SU-DHL-6 (cell line): ENCODE data around the gene RIMBP3C.

Experiments
- EZH2phosphoT487 ChIP-seq: fragments of 200-600 bp; sonication (generic), shearing (Covaris generic); conservative IDR thresholded peaks from 2 replicates; pipeline ENCODE4 v1.6.1; 2018; ENCODE audit warnings: mild to moderate bottlenecking, antibody characterized with exemption, low read length, moderate library complexity, mixed read lengths
- TF ChIP-seq, protein P1 (sequence below): fragments of 200-600 bp; sonication (generic); IDR thresholded peaks from one replicate; pipeline ENCODE4 v1.5.1; 2017; ENCODE audit warnings: antibody characterized with exemption, mild to moderate bottlenecking, low read length, moderate library complexity; ENCODE audit not compliant: insufficient read depth, poor library complexity, severe bottlenecking

DNA sequence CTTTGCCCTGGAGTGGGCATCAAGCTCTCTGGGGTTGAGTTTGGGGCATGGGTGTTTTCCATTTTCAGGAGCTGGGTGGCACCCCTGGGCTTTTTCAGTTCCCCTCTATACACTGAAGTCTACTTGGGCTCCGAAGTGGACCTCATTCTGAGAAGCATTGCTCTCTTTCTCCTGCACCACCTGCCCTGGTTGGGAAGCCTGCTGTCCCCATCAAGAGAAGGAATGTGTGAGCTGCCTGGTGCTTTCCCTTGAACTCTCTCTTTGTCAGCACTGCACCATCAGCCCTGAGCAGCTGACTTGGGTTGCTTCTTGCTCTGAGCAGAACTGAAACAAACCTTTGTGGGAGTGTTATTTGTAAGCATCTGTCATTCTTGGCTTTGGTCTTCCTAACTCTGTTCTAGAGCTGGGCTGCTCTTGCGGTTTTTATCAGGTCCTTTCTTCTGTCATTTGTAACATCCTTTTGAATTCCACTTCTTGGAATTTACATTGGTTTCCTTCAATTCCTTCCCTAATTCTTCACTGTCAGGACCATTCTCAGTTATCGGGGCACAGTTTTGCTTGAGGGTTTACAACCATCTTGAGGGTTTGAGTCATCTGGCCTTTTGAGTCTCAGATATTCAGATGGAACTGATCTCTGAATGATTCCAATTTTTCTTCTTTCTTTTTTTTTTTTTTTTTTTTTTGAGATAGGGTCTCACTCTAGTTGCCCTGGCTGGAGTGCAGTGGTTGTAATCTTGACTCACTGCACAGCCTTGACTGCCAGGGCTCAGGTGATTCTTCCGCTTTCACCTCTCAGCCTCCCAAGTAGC is 36.7 kb upstream of the RIMBP3C start:
- TF ChIP-seq, protein P1, sequence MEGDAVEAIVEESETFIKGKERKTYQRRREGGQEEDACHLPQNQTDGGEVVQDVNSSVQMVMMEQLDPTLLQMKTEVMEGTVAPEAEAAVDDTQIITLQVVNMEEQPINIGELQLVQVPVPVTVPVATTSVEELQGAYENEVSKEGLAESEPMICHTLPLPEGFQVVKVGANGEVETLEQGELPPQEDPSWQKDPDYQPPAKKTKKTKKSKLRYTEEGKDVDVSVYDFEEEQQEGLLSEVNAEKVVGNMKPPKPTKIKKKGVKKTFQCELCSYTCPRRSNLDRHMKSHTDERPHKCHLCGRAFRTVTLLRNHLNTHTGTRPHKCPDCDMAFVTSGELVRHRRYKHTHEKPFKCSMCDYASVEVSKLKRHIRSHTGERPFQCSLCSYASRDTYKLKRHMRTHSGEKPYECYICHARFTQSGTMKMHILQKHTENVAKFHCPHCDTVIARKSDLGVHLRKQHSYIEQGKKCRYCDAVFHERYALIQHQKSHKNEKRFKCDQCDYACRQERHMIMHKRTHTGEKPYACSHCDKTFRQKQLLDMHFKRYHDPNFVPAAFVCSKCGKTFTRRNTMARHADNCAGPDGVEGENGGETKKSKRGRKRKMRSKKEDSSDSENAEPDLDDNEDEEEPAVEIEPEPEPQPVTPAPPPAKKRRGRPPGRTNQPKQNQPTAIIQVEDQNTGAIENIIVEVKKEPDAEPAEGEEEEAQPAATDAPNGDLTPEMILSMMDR = no peak
- no peak for TF ChIP-seq EZH2phosphoT487
